ENCODE results near the gene RUBCNL.

DNA sequence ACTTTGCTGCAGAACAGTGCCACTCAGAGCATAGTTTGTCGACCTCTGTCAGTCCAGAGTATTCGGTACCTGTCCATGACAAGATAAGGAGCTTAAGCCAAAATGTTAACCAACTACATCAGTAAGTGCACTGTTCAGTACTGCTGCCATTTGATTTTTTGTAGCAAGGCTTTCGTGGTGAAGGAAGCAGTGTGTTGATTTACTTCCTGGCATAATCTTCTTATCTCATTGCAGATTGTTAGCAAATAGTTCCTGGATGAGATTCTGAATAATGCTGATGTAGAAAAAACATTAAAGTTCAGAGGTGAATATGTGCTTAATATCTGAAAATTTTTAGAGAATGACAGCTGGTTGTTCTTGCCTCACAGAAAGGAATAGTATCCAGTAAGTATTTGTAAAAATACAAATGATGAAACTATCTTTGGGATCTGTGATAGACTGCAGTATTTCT lies 89.7 kb downstream of the RUBCNL start:
- TF ChIP-seq, protein P1, sequence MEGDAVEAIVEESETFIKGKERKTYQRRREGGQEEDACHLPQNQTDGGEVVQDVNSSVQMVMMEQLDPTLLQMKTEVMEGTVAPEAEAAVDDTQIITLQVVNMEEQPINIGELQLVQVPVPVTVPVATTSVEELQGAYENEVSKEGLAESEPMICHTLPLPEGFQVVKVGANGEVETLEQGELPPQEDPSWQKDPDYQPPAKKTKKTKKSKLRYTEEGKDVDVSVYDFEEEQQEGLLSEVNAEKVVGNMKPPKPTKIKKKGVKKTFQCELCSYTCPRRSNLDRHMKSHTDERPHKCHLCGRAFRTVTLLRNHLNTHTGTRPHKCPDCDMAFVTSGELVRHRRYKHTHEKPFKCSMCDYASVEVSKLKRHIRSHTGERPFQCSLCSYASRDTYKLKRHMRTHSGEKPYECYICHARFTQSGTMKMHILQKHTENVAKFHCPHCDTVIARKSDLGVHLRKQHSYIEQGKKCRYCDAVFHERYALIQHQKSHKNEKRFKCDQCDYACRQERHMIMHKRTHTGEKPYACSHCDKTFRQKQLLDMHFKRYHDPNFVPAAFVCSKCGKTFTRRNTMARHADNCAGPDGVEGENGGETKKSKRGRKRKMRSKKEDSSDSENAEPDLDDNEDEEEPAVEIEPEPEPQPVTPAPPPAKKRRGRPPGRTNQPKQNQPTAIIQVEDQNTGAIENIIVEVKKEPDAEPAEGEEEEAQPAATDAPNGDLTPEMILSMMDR (IDR thresholded peaks at IDR 0.05; ENCODE audit: low read depth, low read length, missing input control) = no peak
- no peak for TF ChIP-seq SP1 (IDR thresholded peaks at IDR 0.05)
- no peak for TF ChIP-seq HNF4A (conservative IDR thresholded peaks at IDR 0.05)
- TF ChIP-seq, protein P2, sequence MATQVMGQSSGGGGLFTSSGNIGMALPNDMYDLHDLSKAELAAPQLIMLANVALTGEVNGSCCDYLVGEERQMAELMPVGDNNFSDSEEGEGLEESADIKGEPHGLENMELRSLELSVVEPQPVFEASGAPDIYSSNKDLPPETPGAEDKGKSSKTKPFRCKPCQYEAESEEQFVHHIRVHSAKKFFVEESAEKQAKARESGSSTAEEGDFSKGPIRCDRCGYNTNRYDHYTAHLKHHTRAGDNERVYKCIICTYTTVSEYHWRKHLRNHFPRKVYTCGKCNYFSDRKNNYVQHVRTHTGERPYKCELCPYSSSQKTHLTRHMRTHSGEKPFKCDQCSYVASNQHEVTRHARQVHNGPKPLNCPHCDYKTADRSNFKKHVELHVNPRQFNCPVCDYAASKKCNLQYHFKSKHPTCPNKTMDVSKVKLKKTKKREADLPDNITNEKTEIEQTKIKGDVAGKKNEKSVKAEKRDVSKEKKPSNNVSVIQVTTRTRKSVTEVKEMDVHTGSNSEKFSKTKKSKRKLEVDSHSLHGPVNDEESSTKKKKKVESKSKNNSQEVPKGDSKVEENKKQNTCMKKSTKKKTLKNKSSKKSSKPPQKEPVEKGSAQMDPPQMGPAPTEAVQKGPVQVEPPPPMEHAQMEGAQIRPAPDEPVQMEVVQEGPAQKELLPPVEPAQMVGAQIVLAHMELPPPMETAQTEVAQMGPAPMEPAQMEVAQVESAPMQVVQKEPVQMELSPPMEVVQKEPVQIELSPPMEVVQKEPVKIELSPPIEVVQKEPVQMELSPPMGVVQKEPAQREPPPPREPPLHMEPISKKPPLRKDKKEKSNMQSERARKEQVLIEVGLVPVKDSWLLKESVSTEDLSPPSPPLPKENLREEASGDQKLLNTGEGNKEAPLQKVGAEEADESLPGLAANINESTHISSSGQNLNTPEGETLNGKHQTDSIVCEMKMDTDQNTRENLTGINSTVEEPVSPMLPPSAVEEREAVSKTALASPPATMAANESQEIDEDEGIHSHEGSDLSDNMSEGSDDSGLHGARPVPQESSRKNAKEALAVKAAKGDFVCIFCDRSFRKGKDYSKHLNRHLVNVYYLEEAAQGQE (IDR thresholded peaks at IDR 0.05) = no peak

Measured in liver (tissue), 3 donors.